GM12872 (cell line): ENCODE results near the gene ZNF653.

Experiments
- CTCF ChIP-seq: IDR thresholded peaks from 3 replicates; pipeline ENCODE4 v1.5.1; 2011; ENCODE audit warnings: low read depth, mild to moderate bottlenecking, low read length, moderate library complexity; ENCODE audit not compliant: insufficient read depth

Gene ZNF653

GRCh38 chr19:11547929-11548700, 42.5 kb upstream of the ZNF653 start:
- TF ChIP-seq CTCF: no peak

- TF ChIP-seq CTCF: no peak
These were observed 35.6 kb upstream of the ZNF653 start for GRCh38 chr19:11541238-11541637.

GRCh38 chr19:11540645-11541044, 35.0 kb upstream of the ZNF653 start:
- TF ChIP-seq CTCF: no peak

- TF ChIP-seq CTCF: no peak
These were observed 34.1 kb upstream of the ZNF653 start for GRCh38 chr19:11539495-11540365.

- no peak for TF ChIP-seq CTCF
These were observed 32.8 kb upstream of the ZNF653 start, which contains the start of gene CNN1 for GRCh38 chr19:11538232-11539036. TSS of gene CNN1 (plus strand) at chr19:11538851. CDS start at chr19:11538928, 77 bp downstream.

- peak; percentile 84 for TF ChIP-seq CTCF
These were observed 30.4 kb upstream of the ZNF653 start for GRCh38 chr19:11535792-11536595.
